HCT116 (cell line): Measurements from ENCODE around the gene RRBP1. TPM values are rescaled to one million over a fixed set of nuclear protein-coding genes. Genes with fewer than 3 reads are reported as not detected.

ENCODE experiments used
- ATAC-seq: fragments of 200-7000 bp; cut with Tn5 transposase; 2 replicates; pipeline ENCODE4 v1.9.1; 2020; ENCODE audit warnings: mild to moderate bottlenecking, moderate library complexity
- Bru-seq: library from RNA; stranded (reverse); fragments of 400-500 nt; gene quantifications from one replicate; lab custom pipeline; 2021; lab: Mats Ljungman, UMichigan
- BruChase-seq, 2 experiments: library from RNA; stranded (reverse); fragments of 400-500 nt; gene quantifications; one replicate each; lab custom pipeline; 2021; lab: Mats Ljungman, UMichigan
- BruUV-seq: library from RNA; stranded (reverse); fragments of 400-500 nt; replicated peaks from 2 replicates; lab custom pipeline; 2021; lab: Mats Ljungman, UMichigan
- CTCF ChIA-PET: fragments of 300-600 bp; sonication (Branson Sonifier 250); formaldehyde crosslinking; loops from one replicate; lab custom pipeline; 2021; ENCODE audit warnings: antibody characterized with exemption; lab: Charles Lee
- POLR2A ChIA-PET: fragments of 300-600, 350-600 bp; sonication (Branson Sonifier 250); formaldehyde crosslinking; loops from one replicate; lab custom pipeline; 2021; ENCODE audit warnings: antibody characterized with exemption; lab: Charles Lee
- RAD21 ChIA-PET, 2 experiments: fragments of 300-600 bp; sonication (Branson Sonifier 250); formaldehyde crosslinking; loops; one replicate each; lab custom pipeline; 2023; ENCODE audit warnings: low total read pairs in 2 of 2; ENCODE audit not compliant: uncharacterized antibody in 2 of 2, unreplicated experiment in 2 of 2, low non-redundant PET in 1 of 2; lab: Charles Lee
- DNase-seq: peaks from one replicate; pipeline ENCODE4 v3.0.0-alpha.2; 2010; ENCODE audit warnings: low read depth, low spot score
- H2AFZ ChIP-seq: fragments of 200-600 bp; shearing (Covaris generic), sonication (generic); 2 replicates; pipeline ENCODE4 v1.6.1; 2017; ENCODE audit warnings: low read depth, mixed run types, mixed read lengths, antibody characterized with exemption, low read length; ENCODE audit not compliant: poor library complexity, severe bottlenecking
- H3K27ac ChIP-seq: 2 replicates; pipeline ENCODE4 v1.5.1; 2012; ENCODE audit warnings: low read depth, low read length
- H3K27me3 ChIP-seq: fragments of 200-600 bp; sonication (generic); 2 replicates; pipeline ENCODE4 v1.6.1; 2016; ENCODE audit warnings: mixed run types, low read length, mixed read lengths; ENCODE audit not compliant: insufficient read depth
- H3K36me3 ChIP-seq, 2 experiments: fragments of 200-500 bp in 1 of 2; fragments of 200-600 bp in 1 of 2; sonication (Bioruptor generic) in 1 of 2; sonication (generic) in 1 of 2; 2 replicates each; pipeline versions ENCODE4 v1.5.1 to v1.6.1; 2014 to 2016; ENCODE audit warnings: low read length in 2 of 2, inconsistent platforms in 1 of 2, mixed read lengths in 1 of 2, mixed run types in 1 of 2; ENCODE audit not compliant: insufficient read depth in 2 of 2, control insufficient read depth in 1 of 2
- H3K4me1 ChIP-seq, 2 experiments: fragments of 200-600 bp in 1 of 2; sonication (generic) in 1 of 2; 2 replicates each; pipeline versions ENCODE4 v1.5.1 to v1.6.1; 2012 to 2017; ENCODE audit warnings: low read length in 2 of 2, inconsistent platforms in 1 of 2, mild to moderate bottlenecking in 1 of 2, mixed read lengths in 1 of 2, mixed run types in 1 of 2, moderate library complexity in 1 of 2; ENCODE audit not compliant: insufficient read depth in 2 of 2, control insufficient read depth in 1 of 2
- H3K4me2 ChIP-seq: fragments of 200-600 bp; sonication (generic); 2 replicates; pipeline ENCODE4 v1.6.1; 2017; ENCODE audit warnings: mixed run types, low read length, mixed read lengths
- H3K4me3 ChIP-seq, 2 experiments: fragments of 200-600 bp in 1 of 2; sonication (generic) in 1 of 2; replicated peaks in 1 of 2; 2 replicates each; pipeline ENCODE4 v1.5.1; 2011 to 2016; ENCODE audit warnings: low read length in 2 of 2, control low read depth in 1 of 2, low read depth in 1 of 2, mild to moderate bottlenecking in 1 of 2, mixed read lengths in 1 of 2, mixed run types in 1 of 2
- H3K79me2 ChIP-seq: fragments of 200-600 bp; sonication (generic); 2 replicates; pipeline ENCODE4 v1.6.1; 2017; ENCODE audit warnings: mild to moderate bottlenecking, mixed run types, low read length, moderate library complexity, mixed read lengths; ENCODE audit not compliant: insufficient read depth
- H3K9ac ChIP-seq: fragments of 200-600 bp; sonication (generic); 2 replicates; pipeline ENCODE4 v1.6.1; 2016; ENCODE audit warnings: low read length, mixed read lengths
- H3K9me2 ChIP-seq: fragments of 200-600 bp; sonication (generic), shearing (Covaris generic); 2 replicates; pipeline ENCODE4 v1.6.1; 2017; ENCODE audit warnings: mixed run types, mild to moderate bottlenecking, moderate library complexity; ENCODE audit not compliant: insufficient read depth
- H3K9me3 ChIP-seq, 2 experiments: fragments of 200-500 bp in 1 of 2; fragments of 200-600 bp in 1 of 2; sonication (Bioruptor generic) in 1 of 2; sonication (generic) in 1 of 2; 2 replicates each; pipeline ENCODE4 v1.6.1; 2014 to 2017; ENCODE audit warnings: low read length in 2 of 2, mixed read lengths in 2 of 2, inconsistent platforms in 1 of 2, low read depth in 1 of 2, mild to moderate bottlenecking in 1 of 2, mixed run types in 1 of 2, moderate library complexity in 1 of 2; ENCODE audit not compliant: control insufficient read depth in 1 of 2, insufficient read depth in 1 of 2
- H4K20me1 ChIP-seq: fragments of 200-600 bp; sonication (generic), shearing (Covaris generic); 2 replicates; pipeline ENCODE4 v1.6.1; 2017; ENCODE audit warnings: mixed run types, mild to moderate bottlenecking, moderate library complexity; ENCODE audit not compliant: insufficient read depth
- ATF3 ChIP-seq: IDR thresholded peaks from 2 replicates; pipeline ENCODE4 v1.6.1; 2012
- CEBPB ChIP-seq: IDR thresholded peaks from 2 replicates; pipeline ENCODE4 v1.6.1; 2012; ENCODE audit warnings: low read depth
- CTCF ChIP-seq, 3 experiments: fragments of 200-600 bp in 1 of 3; sonication (generic) in 1 of 3; IDR thresholded peaks in 2 of 3; conservative IDR thresholded peaks in 1 of 3; 2 replicates each; pipeline ENCODE4 v1.5.1; 2012 to 2017; ENCODE audit warnings: low read depth in 2 of 3, low read length in 2 of 3, antibody characterized with exemption in 1 of 3, borderline replicate concordance in 1 of 3, control low read depth in 1 of 3, mild to moderate bottlenecking in 1 of 3, mixed read lengths in 1 of 3, mixed run types in 1 of 3, moderate library complexity in 1 of 3; ENCODE audit not compliant: insufficient read depth in 1 of 3
- FOSL1 ChIP-seq: IDR thresholded peaks from 2 replicates; pipeline ENCODE4 v1.6.1; 2012; ENCODE audit warnings: low read depth
- POLR2A ChIP-seq: IDR thresholded peaks from 2 replicates; pipeline ENCODE4 v1.7.0; 2011; ENCODE audit warnings: borderline replicate concordance; ENCODE audit not compliant: insufficient read depth, insufficient read length; ENCODE audit errors: extremely low read depth
- POLR2AphosphoS5 ChIP-seq: IDR thresholded peaks from 2 replicates; pipeline ENCODE4 v1.6.1; 2011; ENCODE audit warnings: mild to moderate bottlenecking, low read depth, low read length, moderate library complexity
- RAD21 ChIP-seq: IDR thresholded peaks from 2 replicates; pipeline ENCODE4 v1.6.1; 2012; ENCODE audit warnings: low read depth, mild to moderate bottlenecking
- REST ChIP-seq: IDR thresholded peaks from 2 replicates; pipeline ENCODE4 v1.6.1; 2012; ENCODE audit warnings: low read depth
- SIN3A ChIP-seq: IDR thresholded peaks from 2 replicates; pipeline ENCODE4 v1.6.1; 2012; ENCODE audit warnings: low read depth
- SP1 ChIP-seq: IDR thresholded peaks from 2 replicates; pipeline ENCODE4 v1.6.1; 2012; ENCODE audit warnings: low read depth
- TCF7L2 ChIP-seq: IDR thresholded peaks from 2 replicates; pipeline ENCODE4 v1.7.0; 2011; ENCODE audit warnings: borderline replicate concordance, inconsistent platforms; ENCODE audit not compliant: insufficient read depth, insufficient read length; ENCODE audit errors: extremely low read depth
- YY1 ChIP-seq: IDR thresholded peaks from 2 replicates; pipeline ENCODE4 v1.6.1; 2011; ENCODE audit warnings: low read length, low read depth, moderate library complexity, mild to moderate bottlenecking; ENCODE audit not compliant: insufficient replicate concordance; ENCODE audit errors: extremely low read depth
- intact Hi-C: fragments of 100-400 bp; cut with micrococcal nuclease; formaldehyde crosslinking; loops from 2 replicates; pipeline ENCODE4 v1.10.0; 2022
- long read RNA-seq: library from polyadenylated mRNA; unstranded; transcript quantifications from one replicate; pipeline ENCODE4 v2.0.0, GENCODE V29; 2021; ENCODE audit not compliant: unreplicated experiment
- polyA plus RNA-seq: library from polyadenylated mRNA; unstranded; fragments of >200 nt; gene quantifications from 2 replicates; pipeline ENCODE4 v1.2.1, GENCODE V29; 2012; ENCODE audit warnings: missing spikeins
- total RNA-seq: library from RNA; stranded (reverse); gene quantifications from one replicate; pipeline ENCODE4 v1.2.1, GENCODE V29; 2021; ENCODE audit not compliant: unreplicated experiment

RRBP1 gene
- total RNA-seq = 123 TPM
- polyA plus RNA-seq = 90.7 and 95.8 TPM in 2 replicates
- percentile 89 among the genes with signal in this experiment for Bru-seq, nascent RNA
- percentile 90 among the genes with signal in this experiment for BruChase-seq, experiment 1, labeled RNA remaining after a 6-hour chase
- percentile 84 among the genes with signal in this experiment for BruChase-seq, experiment 2, labeled RNA remaining after a 2-hour chase
- long read RNA-seq, full-length matches to known transcripts = 34 of 150 reads
- long read RNA-seq, partial matches to known transcripts = 52 of 150 reads
- long read RNA-seq, other reads (novel, unspliced or antisense) = 64 of 150 reads

GRCh38 chr20:17682103-17682888 is at the start of gene RRBP1:
Gene RRBP1, minus strand, starts transcription at chr20:17682242. Its CDS starts 21,735 bp downstream, at chr20:17660507.
- CTCF ChIA-PET = interaction anchor here (0.5 to 2.0 kb wide), 36 partner anchors 8 to 288 kb away, joined by 3 to 18 read pairs (median 4); partner anchors contain the start of gene BANF2
- H3K4me3 ChIP-seq = peak within 1 kb of the TSS; percentile 78 to 82
- H4K20me1 ChIP-seq = no peaks in the 10 kb centered on the region
- peak within 1 kb of the TSS; percentile 83 for H3K4me2 ChIP-seq
- peaks cover 34% of the 10 kb centered on the region for H3K79me2 ChIP-seq
- H3K36me3 ChIP-seq = peaks cover 11 to 12% of the 10 kb centered on the region in 2 experiments; a peak in 2 of 4 replicates
- peak within 1 kb of the TSS; percentile 91 for H3K27ac ChIP-seq
- RAD21 ChIA-PET = interaction anchor here (0.7 to 1.2 kb wide), 5 partner anchors 167 to 256 kb away, joined by 3 to 4 read pairs (median 3); no protein-coding TSS in a partner anchor
- H3K9me2 ChIP-seq = no peaks in the 10 kb centered on the region
- no TSS peak for BruUV-seq
- no peaks in the 10 kb centered on the region for H3K9me3 ChIP-seq
- ATAC-seq (peak; percentile 90), DNase-seq (peak; percentile 91)
- peak within 1 kb of the TSS; percentile 78 for H3K9ac ChIP-seq
- POLR2A ChIA-PET = interaction anchor here (0.6 to 2.1 kb wide), 18 partner anchors 9 to 259 kb away, joined by 3 to 9 read pairs (median 4); partner anchors contain the start of gene DSTN
- intact Hi-C loops = loop anchor here (1.0 to 2.0 kb wide), 2 partner anchors 161 to 216 kb away; no protein-coding TSS in a partner anchor
- H3K4me1 ChIP-seq = peaks cover 24 to 33% of the 10 kb centered on the region in 2 experiments
- no peak within 1 kb of the TSS for H2AFZ ChIP-seq
- H3K27me3 ChIP-seq = peaks cover 12% of the 10 kb centered on the region; the same call in 1 of the 2 replicates
- peak; percentile 63; the same call in 1 of the 2 replicates for TF ChIP-seq SIN3A
- peak; percentile 69 for TF ChIP-seq POLR2A
- TF ChIP-seq CTCF (IDR thresholded peaks at IDR 0.05 in 2 of 3, conservative IDR thresholded peaks at IDR 0.05 in 1 of 3; ENCODE audit: borderline replicate concordance in 1 of 3, insufficient read depth in 1 of 3, low read depth in 2 of 3, low read length in 2 of 3) = peak; percentile 38 to 93 (median 82); a peak in 5 of 6 replicates
- TF ChIP-seq RAD21 = 0 out of 2 replicates have a peak, but pooled peaks have one; percentile 22
- peak; percentile 58 for TF ChIP-seq TCF7L2
- TF ChIP-seq POLR2AphosphoS5 = peak; percentile 88
- TF ChIP-seq CEBPB = peak; percentile 91
- TF ChIP-seq REST = no peak
- peak; percentile 99 for TF ChIP-seq SP1
- TF ChIP-seq FOSL1 = no peak
- TF ChIP-seq ATF3 = no peak
- TF ChIP-seq YY1 = peak; percentile 9
